PC-9 (cell line): ENCODE measurements around the gene RPS6KA6. TPM values are rescaled to one million over a fixed set of nuclear protein-coding genes. Genes with fewer than 3 reads are reported as not detected.

Source experiments
- BruUV-seq: library from RNA; stranded (reverse); fragments of 400-500 nt; replicated peaks from 2 replicates; lab custom pipeline; 2021; lab: Mats Ljungman, UMichigan
- CTCF ChIA-PET: fragments of 300-600 bp; sonication (Branson Sonifier 250); formaldehyde crosslinking; loops from one replicate; lab custom pipeline; 2022; ENCODE audit warnings: antibody characterized with exemption; lab: Charles Lee
- POLR2A ChIA-PET: fragments of 300-600 bp; sonication (Branson Sonifier 250); formaldehyde crosslinking; loops from one replicate; lab custom pipeline; 2022; ENCODE audit warnings: antibody characterized with exemption; ENCODE audit not compliant: unreplicated experiment; lab: Charles Lee
- DNase-seq, 2 experiments: peaks; one replicate each; pipeline versions ENCODE4 v3.0.0 to v3.0.0-alpha.2; 2015 to 2022; ENCODE audit warnings: mixed read lengths in 1 of 2
- H2AFZ ChIP-seq: fragments of 200-600 bp; sonication (generic); 2 replicates; pipeline ENCODE4 v1.8.1; 2017; ENCODE audit warnings: antibody characterized with exemption
- H3F3A ChIP-seq: fragments of 200-600 bp; sonication (generic); 2 replicates; pipeline ENCODE4 v1.8.1; 2017; ENCODE audit warnings: antibody characterized with exemption, mild to moderate bottlenecking, low read depth; ENCODE audit not compliant: insufficient read depth
- H3K27ac ChIP-seq: fragments of 200-600 bp; sonication (generic); 2 replicates; pipeline ENCODE4 v1.6.1; 2016; ENCODE audit warnings: mixed run types
- H3K27me3 ChIP-seq: fragments of 200-600 bp; sonication (generic); 2 replicates; pipeline ENCODE4 v1.6.1; 2016; ENCODE audit warnings: low read depth, mixed run types; ENCODE audit not compliant: insufficient read depth
- H3K36me3 ChIP-seq: fragments of 200-600 bp; sonication (generic); 2 replicates; pipeline ENCODE4 v1.6.1; 2016; ENCODE audit warnings: low read depth, mixed run types
- H3K4me1 ChIP-seq: fragments of 200-600 bp; sonication (generic); replicated peaks from 2 replicates; pipeline ENCODE4 v1.6.1; 2016; ENCODE audit warnings: mixed run types; ENCODE audit not compliant: insufficient read depth
- H3K4me2 ChIP-seq: fragments of 200-600 bp; sonication (generic); 2 replicates; pipeline ENCODE4 v1.6.1; 2017; ENCODE audit warnings: mixed run types
- H3K4me3 ChIP-seq: fragments of 200-600 bp; sonication (generic); 2 replicates; pipeline ENCODE4 v1.6.1; 2016; ENCODE audit warnings: mixed run types
- H3K79me2 ChIP-seq: fragments of 200-600 bp; sonication (generic); 2 replicates; pipeline ENCODE4 v1.6.1; 2017; ENCODE audit warnings: low read depth, mixed run types
- H3K9me2 ChIP-seq: fragments of 200-600 bp; sonication (generic); 2 replicates; pipeline ENCODE4 v1.8.1; 2017; ENCODE audit warnings: mild to moderate bottlenecking; ENCODE audit not compliant: insufficient read depth
- H3K9me3 ChIP-seq: fragments of 200-600 bp; sonication (generic); 2 replicates; pipeline ENCODE4 v1.8.1; 2016; ENCODE audit warnings: low read depth; ENCODE audit not compliant: insufficient read depth
- H4K20me1 ChIP-seq: fragments of 200-600 bp; sonication (generic); 2 replicates; pipeline ENCODE4 v1.8.1; 2017; ENCODE audit not compliant: insufficient read depth
- CTCF ChIP-seq: fragments of 200-600 bp; sonication (generic); conservative IDR thresholded peaks from 2 replicates; pipeline ENCODE4 v1.6.1; 2017; ENCODE audit warnings: mixed run types, antibody characterized with exemption, mild to moderate bottlenecking, moderate library complexity
- EZH2 ChIP-seq: fragments of 200-600 bp; sonication (generic); IDR thresholded peaks from 2 replicates; pipeline ENCODE4 v1.8.0; 2017; ENCODE audit warnings: antibody characterized with exemption, low read depth
- intact Hi-C: fragments of 100-400 bp; cut with micrococcal nuclease; formaldehyde crosslinking; loops from one replicate; pipeline ENCODE4 v1.10.0; 2022; ENCODE audit not compliant: unreplicated experiment
- total RNA-seq: library from RNA; stranded (reverse); gene quantifications from 2 replicates; pipeline ENCODE4 v1.2.3, GENCODE V29; 2021

RPS6KA6 gene
- total RNA-seq, 1 experiment from 2014 or later, result 6.5 TPM

DNA sequence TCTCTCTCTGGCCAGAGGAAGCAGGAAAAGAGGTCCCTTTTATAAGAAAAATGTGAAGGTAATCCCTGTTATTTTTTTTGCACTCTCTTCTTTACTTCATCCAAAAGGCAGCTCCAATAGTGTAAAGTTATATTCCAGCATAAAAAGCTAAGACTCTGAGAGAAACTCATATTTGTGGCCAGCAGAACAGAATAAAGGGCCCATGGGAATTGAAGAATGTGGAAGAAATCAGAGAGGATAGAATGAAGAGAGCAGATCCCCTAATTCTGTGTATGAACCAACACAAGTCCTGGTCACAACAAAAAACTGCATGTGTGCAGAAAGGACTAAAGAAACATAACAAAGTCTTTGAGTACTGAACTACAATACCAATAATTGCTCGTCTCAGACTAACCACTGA lies 22.3 kb downstream of the RPS6KA6 start:
- Histone ChIP-seq H3K27me3 (no peaks in the 10 kb centered on the region), H3F3A (no peaks in the 10 kb centered on the region), H3K4me2 (no peak overlapping the region), H3K4me3 (no peak overlapping the region), H2AFZ (no peak overlapping the region), H3K4me1 (peaks cover 11% of the 10 kb centered on the region; the same call in 1 of the 2 replicates), H3K79me2 (no peaks in the 10 kb centered on the region), H3K9me3 (no peaks in the 10 kb centered on the region), H3K36me3 (no peaks in the 10 kb centered on the region), H3K9me2 (no peaks in the 10 kb centered on the region), H3K27ac (no peak overlapping the region), H4K20me1 (no peaks in the 10 kb centered on the region)
- BruUV-seq, result no TSS peak
- CTCF ChIA-PET, result no interaction called here
- intact Hi-C loops, result no loop called here
- DNase-seq, result no peak
- POLR2A ChIA-PET, result no interaction called here
- TF ChIP-seq CTCF (no peak), EZH2 (no peak)

DNA sequence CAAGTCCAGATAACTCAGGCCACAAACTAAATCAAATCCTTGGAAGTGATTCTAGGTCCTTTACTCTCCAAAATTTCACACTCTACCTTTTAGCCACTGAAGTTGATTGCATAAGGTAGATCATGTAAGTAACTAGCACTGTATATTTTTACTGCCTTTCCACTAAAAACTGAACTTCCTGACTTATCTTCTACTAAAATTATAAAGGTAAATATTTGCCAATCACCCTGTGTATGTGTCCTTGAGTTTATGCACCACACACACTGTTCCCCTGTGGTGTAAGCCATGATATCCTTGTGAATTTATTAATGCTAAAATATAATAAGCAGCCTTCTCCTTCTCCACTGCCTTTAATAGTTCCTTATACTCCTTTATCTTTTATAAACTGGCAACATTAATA lies 25.6 kb downstream of the RPS6KA6 start:
- H3K27ac ChIP-seq, result no peak overlapping the region
- intact Hi-C loops, result no loop called here
- peaks cover 11% of the 10 kb centered on the region; the same call in 1 of the 2 replicates for H3K4me1 ChIP-seq
- no peak for DNase-seq
- H3K9me2 ChIP-seq, result no peaks in the 10 kb centered on the region
- H3K79me2 ChIP-seq, result no peaks in the 10 kb centered on the region
- H3K4me2 ChIP-seq, result no peak overlapping the region
- TF ChIP-seq EZH2 (no peak), CTCF (no peak)
- POLR2A ChIA-PET, result no interaction called here
- CTCF ChIA-PET, result no interaction called here
- no peaks in the 10 kb centered on the region for H3K27me3 ChIP-seq
- no peaks in the 10 kb centered on the region for H4K20me1 ChIP-seq
- no TSS peak for BruUV-seq
- H2AFZ ChIP-seq, result no peak overlapping the region
- H3K9me3 ChIP-seq, result no peaks in the 10 kb centered on the region
- H3K36me3 ChIP-seq, result no peaks in the 10 kb centered on the region
- H3K4me3 ChIP-seq, result no peak overlapping the region
- no peaks in the 10 kb centered on the region for H3F3A ChIP-seq

DNA sequence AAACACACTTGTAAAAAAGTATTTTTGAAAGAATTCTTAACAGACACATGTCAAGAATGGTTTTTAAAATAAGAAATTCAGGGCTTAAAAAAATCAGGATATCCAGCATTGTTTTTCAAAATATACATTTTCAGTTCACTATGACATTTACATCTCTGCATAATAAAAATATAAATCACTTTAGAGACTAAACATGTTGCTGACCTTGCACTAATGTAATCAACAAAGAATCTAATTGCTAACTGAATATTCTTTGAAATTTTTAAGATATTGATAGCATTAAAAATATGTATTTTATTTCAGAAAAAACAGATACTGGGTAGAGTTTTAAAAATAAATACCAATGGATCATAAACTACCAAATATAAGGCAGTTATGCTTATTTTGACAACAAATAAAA lies 26.4 kb downstream of the RPS6KA6 start:
- Histone ChIP-seq H3F3A (no peaks in the 10 kb centered on the region), H3K9me2 (no peaks in the 10 kb centered on the region), H3K9me3 (no peaks in the 10 kb centered on the region), H2AFZ (no peak overlapping the region), H3K27ac (no peak overlapping the region), H3K27me3 (no peaks in the 10 kb centered on the region), H3K79me2 (no peaks in the 10 kb centered on the region), H3K4me3 (no peak overlapping the region), H4K20me1 (no peaks in the 10 kb centered on the region), H3K4me1 (peaks cover 11% of the 10 kb centered on the region; the same call in 1 of the 2 replicates), H3K36me3 (no peaks in the 10 kb centered on the region), H3K4me2 (no peak overlapping the region)
- CTCF ChIA-PET, result no interaction called here
- no peak for TF ChIP-seq CTCF
- no peak for TF ChIP-seq EZH2
- intact Hi-C loops, result no loop called here
- BruUV-seq, result no TSS peak
- POLR2A ChIA-PET, result no interaction called here
- DNase-seq, result no peak
